IMR-90 (cell line): ENCODE measurements around the gene CAMTA1. TPM values are rescaled to one million over a fixed set of nuclear protein-coding genes. Genes with fewer than 3 reads are reported as not detected.

Experiments
- ATAC-seq: fragments of 200-7000 bp; cut with Tn5 transposase; 2 replicates; pipeline ENCODE4 v1.9.1; 2020; ENCODE audit warnings: low read depth, mild to moderate bottlenecking, moderate library complexity
- BruUV-seq: library from RNA; stranded (reverse); fragments of 400-500 nt; replicated peaks from 2 replicates; lab custom pipeline; 2021; lab: Mats Ljungman, UMichigan
- CTCF ChIA-PET: fragments of 300-600 bp; formaldehyde crosslinking; extraction: SDS; loops from one replicate; lab custom pipeline; 2021; ENCODE audit warnings: antibody characterized with exemption; lab: Yijun Ruan, JAX
- POLR2A ChIA-PET: fragments of 300-600 bp; sonication (Branson Sonifier 250); formaldehyde crosslinking; loops from one replicate; lab custom pipeline; 2022; ENCODE audit warnings: antibody characterized with exemption; ENCODE audit not compliant: unreplicated experiment; lab: Charles Lee
- DNase-seq: peaks from one replicate; pipeline ENCODE4 v3.0.0; 2013
- H2AFZ ChIP-seq: replicated peaks from 2 replicates; pipeline ENCODE3; 2013; ENCODE audit warnings: low read length, mild to moderate bottlenecking; ENCODE audit not compliant: poor library complexity
- H2AK5ac ChIP-seq: 2 replicates; pipeline ENCODE4 v1.6.1; 2013; ENCODE audit warnings: low read depth, low read length, inconsistent platforms
- H2AK9ac ChIP-seq: replicated peaks from 2 replicates; pipeline ENCODE3; 2013; ENCODE audit warnings: mild to moderate bottlenecking, low read depth, low read length, moderate library complexity; ENCODE audit not compliant: poor library complexity
- H2BK120ac ChIP-seq: 2 replicates; pipeline ENCODE4 v1.6.1; 2013; ENCODE audit warnings: low read depth, low read length, inconsistent platforms
- H2BK15ac ChIP-seq: 3 replicates; pipeline ENCODE4 v1.6.1; 2013; ENCODE audit warnings: low read depth, low read length, inconsistent platforms
- H2BK20ac ChIP-seq: 2 replicates; pipeline ENCODE4 v1.6.1; 2013; ENCODE audit warnings: low read depth, mild to moderate bottlenecking, inconsistent platforms, low read length, moderate library complexity
- H2BK5ac ChIP-seq: 2 replicates; pipeline ENCODE4 v1.6.1; 2013; ENCODE audit warnings: mild to moderate bottlenecking, low read depth, low read length, inconsistent platforms; ENCODE audit not compliant: poor library complexity, severe bottlenecking
- H3K14ac ChIP-seq: replicated peaks from 2 replicates; pipeline ENCODE4 v1.6.1; 2013; ENCODE audit warnings: low read depth, low read length, inconsistent platforms
- H3K18ac ChIP-seq: 2 replicates; pipeline ENCODE4 v1.6.1; 2013; ENCODE audit warnings: low read depth, low read length, control low read depth
- H3K23ac ChIP-seq: 2 replicates; pipeline ENCODE4 v1.6.1; 2013; ENCODE audit warnings: low read depth, low read length, inconsistent platforms
- H3K27ac ChIP-seq: 2 replicates; pipeline ENCODE4 v1.5.1; 2013; ENCODE audit warnings: mild to moderate bottlenecking, control low read depth, low read length; ENCODE audit not compliant: insufficient read depth
- H3K27me3 ChIP-seq: 2 replicates; pipeline ENCODE4 v1.6.1; 2013; ENCODE audit warnings: low read length; ENCODE audit not compliant: control insufficient read depth, insufficient read depth
- H3K36me3 ChIP-seq: 2 replicates; pipeline ENCODE4 v1.6.1; 2013; ENCODE audit warnings: low read length, mixed read lengths; ENCODE audit not compliant: control insufficient read depth, insufficient read depth
- H3K4ac ChIP-seq: 2 replicates; pipeline ENCODE4 v1.6.1; 2013; ENCODE audit warnings: low read depth, low read length, inconsistent platforms
- H3K4me1 ChIP-seq: 2 replicates; pipeline ENCODE4 v1.6.1; 2013; ENCODE audit warnings: low read length, mixed read lengths; ENCODE audit not compliant: control insufficient read depth, insufficient read depth
- H3K4me2 ChIP-seq: 2 replicates; pipeline ENCODE4 v1.6.1; 2013; ENCODE audit warnings: low read depth, mild to moderate bottlenecking, control low read depth, low read length, moderate library complexity
- H3K4me3 ChIP-seq: 2 replicates; pipeline ENCODE4 v1.5.1; 2013; ENCODE audit warnings: low read depth, mild to moderate bottlenecking, control low read depth, low read length, moderate library complexity; ENCODE audit not compliant: insufficient read depth
- H3K56ac ChIP-seq: 2 replicates; pipeline ENCODE4 v1.6.1; 2013; ENCODE audit warnings: low read length, inconsistent platforms; ENCODE audit not compliant: insufficient read depth; ENCODE audit errors: extremely low read depth
- H3K79me1 ChIP-seq, 2 experiments: 2 replicates each; pipeline ENCODE4 v1.6.1; 2013; ENCODE audit warnings: low read length in 2 of 2, inconsistent platforms in 1 of 2, low read depth in 1 of 2
- H3K9ac ChIP-seq: 2 replicates; pipeline ENCODE4 v1.6.1; 2013; ENCODE audit warnings: low read depth, low read length, control low read depth
- H3K9me1 ChIP-seq: 2 replicates; pipeline ENCODE4 v1.6.1; 2013; ENCODE audit warnings: low read length, inconsistent platforms; ENCODE audit not compliant: insufficient read depth
- H3K9me3 ChIP-seq: 2 replicates; pipeline ENCODE4 v1.6.1; 2013; ENCODE audit warnings: low read length; ENCODE audit not compliant: control insufficient read depth, insufficient read depth
- H4K20me1 ChIP-seq: 2 replicates; pipeline ENCODE4 v1.6.1; 2013; ENCODE audit warnings: low read length, inconsistent platforms; ENCODE audit not compliant: insufficient read depth
- H4K5ac ChIP-seq: 2 replicates; pipeline ENCODE4 v1.6.1; 2013; ENCODE audit warnings: mild to moderate bottlenecking, low read depth, low read length, control low read depth
- H4K8ac ChIP-seq, 2 experiments: 2 replicates each; pipeline ENCODE4 v1.6.1; 2013; ENCODE audit warnings: low read depth in 2 of 2, low read length in 2 of 2, control low read depth in 1 of 2, inconsistent platforms in 1 of 2
- H4K91ac ChIP-seq: 2 replicates; pipeline ENCODE4 v1.6.1; 2013; ENCODE audit warnings: low read depth, low read length, inconsistent platforms; ENCODE audit not compliant: insufficient read depth
- CEBPB ChIP-seq: IDR thresholded peaks from 2 replicates; pipeline ENCODE4 v1.6.1; 2012; ENCODE audit warnings: low read depth, low read length, improper control_type of control experiment
- FOS ChIP-seq: fragments of 150-350 bp; IDR thresholded peaks from 2 replicates; pipeline ENCODE4 v1.6.1; 2016; ENCODE audit warnings: low read depth, low read length
- MAZ ChIP-seq: IDR thresholded peaks from 2 replicates; pipeline ENCODE4 v1.6.1; 2012; ENCODE audit warnings: low read depth, mild to moderate bottlenecking, low read length, improper control_type of control experiment, moderate library complexity, borderline replicate concordance
- NFE2L2 ChIP-seq: fragments of 150-350 bp; IDR thresholded peaks from 2 replicates; pipeline ENCODE4 v1.6.1; 2016; ENCODE audit warnings: low read depth, mild to moderate bottlenecking, low read length
- RAD21 ChIP-seq: IDR thresholded peaks from 2 replicates; pipeline ENCODE4 v1.6.1; 2012; ENCODE audit warnings: low read length, improper control_type of control experiment
- RCOR1 ChIP-seq: IDR thresholded peaks from 2 replicates; pipeline ENCODE4 v1.6.1; 2012; ENCODE audit warnings: mild to moderate bottlenecking, low read length, improper control_type of control experiment; ENCODE audit not compliant: insufficient replicate concordance
- RFX5 ChIP-seq: IDR thresholded peaks from 2 replicates; pipeline ENCODE4 v1.8.0; 2012; ENCODE audit warnings: low read depth, mild to moderate bottlenecking, low read length, moderate library complexity
- SMC3 ChIP-seq: fragments of 150-350 bp; IDR thresholded peaks from 2 replicates; pipeline ENCODE4 v1.6.1; 2016; ENCODE audit warnings: low read depth, mild to moderate bottlenecking, antibody characterized with exemption, low read length, moderate library complexity
- WGBS, 2 experiments: methylation state at CpG; one replicate each; pipeline versions ENCODE4 v1.1.5 to v1.1.7; 2013; ENCODE audit warnings: missing lambda C conversion rate in 2 of 2; ENCODE audit not compliant: insufficient read length in 1 of 2; ENCODE audit errors: extremely low coverage in 2 of 2; 5-methylcytosine and 5-hydroxymethylcytosine counted together
- dilution Hi-C: fragments of 300-500 bp; cut with HindIII; formaldehyde crosslinking; loops from one replicate; pipeline ENCODE4 v1.14.3; 2018; ENCODE audit warnings: low sequenced_read_pairs; ENCODE audit not compliant: unreplicated experiment
- in situ Hi-C: fragments of 300-500 bp; cut with MboI; formaldehyde crosslinking; loops from 3 replicates; pipeline ENCODE4 v1.14.3; 2019; ENCODE audit warnings: low sequenced_read_pairs, inconsistent platforms, mixed read lengths
- intact Hi-C: fragments of 100-400 bp; cut with micrococcal nuclease; formaldehyde crosslinking; loops from 2 replicates; pipeline ENCODE4 v1.10.0; 2022
- polyA plus RNA-seq, 3 experiments: library from polyadenylated mRNA; depleted of rRNA; stranded (reverse); fragments of >200 nt; gene quantifications; 2 replicates each; pipeline ENCODE4 v1.2.3, GENCODE V29; 2012; ENCODE audit warnings: low replicate concordance in 1 of 3
- total RNA-seq: library from RNA; depleted of rRNA; stranded (reverse); fragments of >200 nt; gene quantifications from 2 replicates; pipeline ENCODE4 v1.2.3, GENCODE V29; 2012
- TF ChIP-seq, protein P1 (sequence below): fragments of 150-350 bp; IDR thresholded peaks from 2 replicates; pipeline ENCODE4 v1.6.1; 2016; ENCODE audit warnings: low read depth, mild to moderate bottlenecking, low read length, moderate library complexity, borderline replicate concordance

The CAMTA1 gene
- total and polyA plus RNA-seq, 2 of the 4 experiments (the other 2 are of a cell fraction), result 35.5 to 74.3 TPM

DNA sequence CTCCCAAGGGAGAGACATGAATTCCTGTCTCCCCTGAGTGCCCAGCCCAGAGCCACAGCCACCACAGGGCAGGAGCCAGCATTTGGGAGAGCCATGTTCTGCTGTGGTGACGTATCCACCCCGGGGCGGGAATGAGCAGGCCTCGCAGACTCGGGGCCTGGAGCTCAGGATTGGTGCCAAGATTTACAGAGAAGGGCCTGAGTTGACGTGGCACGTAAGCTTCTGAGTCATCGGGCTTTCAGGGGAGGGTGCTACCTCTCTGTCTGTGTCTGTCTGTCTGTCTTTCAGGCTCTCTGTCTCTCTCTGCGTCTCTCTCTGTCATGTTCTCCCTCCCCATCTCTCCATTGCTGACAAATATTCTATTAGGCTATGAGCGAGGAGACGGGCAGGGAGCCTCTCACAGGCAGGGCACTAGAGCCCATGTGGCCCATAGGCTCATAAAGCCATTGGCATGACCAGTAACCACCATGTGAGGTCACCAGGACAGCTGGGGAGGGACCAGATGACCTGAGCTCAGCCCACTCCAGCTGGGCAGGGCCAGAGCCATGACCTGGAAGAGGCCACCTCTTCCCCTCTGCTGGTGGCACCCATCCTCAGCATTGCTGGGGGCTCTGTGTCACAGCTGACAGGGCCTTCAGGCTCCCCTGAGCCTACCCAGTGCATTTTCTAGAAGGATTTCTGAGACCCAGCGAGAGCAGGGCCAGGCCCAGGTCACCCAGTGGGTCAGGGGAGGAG is 685.8 kb downstream of the CAMTA1 start (continued):
- TF ChIP-seq, protein P1, sequence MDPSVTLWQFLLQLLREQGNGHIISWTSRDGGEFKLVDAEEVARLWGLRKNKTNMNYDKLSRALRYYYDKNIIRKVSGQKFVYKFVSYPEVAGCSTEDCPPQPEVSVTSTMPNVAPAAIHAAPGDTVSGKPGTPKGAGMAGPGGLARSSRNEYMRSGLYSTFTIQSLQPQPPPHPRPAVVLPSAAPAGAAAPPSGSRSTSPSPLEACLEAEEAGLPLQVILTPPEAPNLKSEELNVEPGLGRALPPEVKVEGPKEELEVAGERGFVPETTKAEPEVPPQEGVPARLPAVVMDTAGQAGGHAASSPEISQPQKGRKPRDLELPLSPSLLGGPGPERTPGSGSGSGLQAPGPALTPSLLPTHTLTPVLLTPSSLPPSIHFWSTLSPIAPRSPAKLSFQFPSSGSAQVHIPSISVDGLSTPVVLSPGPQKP, result no peak
- TF ChIP-seq MAZ, result peak; percentile 44; the same call in 1 of the 2 replicates

GRCh38 chr1:7471836-7472235 is 686.6 kb downstream of the CAMTA1 start:
- peak overlapping the region; percentile 94 for H2BK20ac ChIP-seq
- peak overlapping the region; percentile 98 for H2AK9ac ChIP-seq
- 0 out of 4 replicates have a peak, but pooled peaks cover 0 to 11% of the 10 kb centered on the region in 2 experiments for H3K79me1 ChIP-seq
- TF ChIP-seq RAD21 (peak; percentile 11; the same call in 1 of the 2 replicates), NFE2L2 (no peak), SMC3 (0 out of 2 replicates have a peak, but pooled peaks have one; percentile 6), FOS (peak; percentile 52; the same call in 1 of the 2 replicates), MAZ (peak; percentile 65; the same call in 1 of the 2 replicates), RCOR1 (no peak), RFX5 (no peak), CEBPB (no peak)
- BruUV-seq, result no TSS peak
- peak overlapping the region; percentile 64 for H3K9ac ChIP-seq
- peak overlapping the region; percentile 99 for H2BK5ac ChIP-seq
- H4K5ac ChIP-seq, result peak overlapping the region; percentile 95
- in situ Hi-C loops, result no loop called here
- no peaks in the 10 kb centered on the region for H3K9me3 ChIP-seq
- H4K8ac ChIP-seq, result peak overlapping the region; percentile 96 to 98
- H3K18ac ChIP-seq, result peak overlapping the region; percentile 91
- CTCF ChIA-PET, result no interaction called here
- H2AK5ac ChIP-seq, result peak overlapping the region; percentile 99
- peak overlapping the region; percentile 90 for H3K14ac ChIP-seq
- ATAC-seq (peak; percentile 38), DNase-seq (peak; percentile 84)
- H4K20me1 ChIP-seq, result no peaks in the 10 kb centered on the region
- 8% methylated on average over 5 of the region's 14 CpGs; no CpG with 5 or more reads in 1 of the 2 experiments for WGBS, 2 experiments
- H2AFZ ChIP-seq, result peak overlapping the region; percentile 96
- H3K27ac ChIP-seq, result peak overlapping the region; percentile 97
- peak overlapping the region; percentile 88 for H3K56ac ChIP-seq
- H4K91ac ChIP-seq, result peak overlapping the region; percentile 99
- H3K9me1 ChIP-seq, result peaks cover 34% of the 10 kb centered on the region
- H3K27me3 ChIP-seq, result no peaks in the 10 kb centered on the region
- peak overlapping the region; percentile 86 for H3K23ac ChIP-seq
- H3K36me3 ChIP-seq, result no peaks in the 10 kb centered on the region
- peak overlapping the region; percentile 97 for H2BK120ac ChIP-seq
- H3K4me2 ChIP-seq, result no peak overlapping the region; the same call in 1 of the 2 replicates
- peaks cover 28% of the 10 kb centered on the region for H3K4me1 ChIP-seq
- H2BK15ac ChIP-seq, result peak overlapping the region; percentile 97
- dilution Hi-C loops, result no loop called here
- POLR2A ChIA-PET, result no interaction called here
- H3K4me3 ChIP-seq, result no peak overlapping the region
- H3K4ac ChIP-seq, result peak overlapping the region; percentile 100
- intact Hi-C loops, result loop anchor here (5.0 to 10.0 kb wide), 3 partner anchors 70 to 677 kb away; no protein-coding TSS in a partner anchor
